GM13977 (cell line): ENCODE results near the gene RAD17.
A peak's percentile ranks its signal among the peaks of the same experiment; 100 is the strongest.
"Not testable (repeated sequence)": the region's sequence is repeated elsewhere in the genome, so short reads cannot be mapped to it uniquely, and the experiment has no call there.

Experiments used
- DNase-seq: peaks from one replicate; pipeline ENCODE4 v3.0.0; 2012; ENCODE audit warnings: low spot score
- CTCF ChIP-seq: IDR thresholded peaks from 2 replicates; pipeline ENCODE4 v1.5.1; 2012; ENCODE audit warnings: mild to moderate bottlenecking, control low read depth; ENCODE audit not compliant: insufficient read depth; ENCODE audit errors: extremely low read depth, missing control alignments
- in situ Hi-C: fragments of 300-500 bp; cut with MboI; formaldehyde crosslinking; loops from one replicate; pipeline ENCODE4 v1.12.0; 2022; ENCODE audit warnings: low sequenced_read_pairs, low pct_unique_long_range_greater_than_20kb, mixed read lengths, inconsistent platforms; ENCODE audit not compliant: unreplicated experiment

Gene RAD17

GRCh38 chr5:69418554-69418953, 48.9 kb downstream of the RAD17 start:
- no peak for TF ChIP-seq CTCF
- no peak for DNase-seq
- in situ Hi-C loops, result no loop called here

- in situ Hi-C loops, result no loop called here
- TF ChIP-seq CTCF, result no peak
- DNase-seq, result no peak
Measured at GRCh38 chr5:69431424-69432303, 62.0 kb downstream of the RAD17 start.

- DNase-seq, result peak; percentile 49
- no peak for TF ChIP-seq CTCF
- in situ Hi-C loops, result no loop called here
Measured at GRCh38 chr5:69432412-69433206, 63.0 kb downstream of the RAD17 start.

- in situ Hi-C loops, DNase-seq: not testable (repeated sequence)
Measured at GRCh38 chr5:69435276-69435884, 65.8 kb downstream of the RAD17 start.

GRCh38 chr5:69444127-69444754, 74.6 kb downstream of the RAD17 start:
- in situ Hi-C loops, result no loop called here
- no peak for DNase-seq
- no peak for TF ChIP-seq CTCF

GRCh38 chr5:69449511-69449910, 79.9 kb downstream of the RAD17 start:
- no peak for DNase-seq
- in situ Hi-C loops, result no loop called here
- no peak for TF ChIP-seq CTCF
